Thymus (tissue), 11 donors: ENCODE measurements around the gene ZNF436. TPM values are rescaled to one million over a fixed set of nuclear protein-coding genes. Genes with fewer than 3 reads are reported as not detected.

ENCODE experiments used
- DNase-seq, 9 donors: peaks; one replicate each; pipeline ENCODE4 v3.0.0-alpha.2; 2013; ENCODE audit warnings: low spot score in 9 of 9, low read depth in 6 of 9, missing footprints in 1 of 9
- H3K27ac ChIP-seq, 2 donors: one replicate each; pipeline ENCODE4 v1.5.1; 2013; ENCODE audit warnings: control low read depth in 1 of 2, low read depth in 1 of 2, low read length in 1 of 2, mild to moderate bottlenecking in 1 of 2, moderate library complexity in 1 of 2
- H3K27me3 ChIP-seq, 2 donors: one replicate each; pipeline ENCODE4 v1.5.1; 2013; ENCODE audit warnings: low read length in 1 of 2; ENCODE audit not compliant: control insufficient read depth in 2 of 2, insufficient read depth in 1 of 2
- H3K36me3 ChIP-seq, 2 donors: one replicate each; pipeline ENCODE4 v1.5.1; 2013; ENCODE audit warnings: low read length in 1 of 2, mild to moderate bottlenecking in 1 of 2, moderate library complexity in 1 of 2; ENCODE audit not compliant: control insufficient read depth in 2 of 2, insufficient read depth in 2 of 2
- H3K4me1 ChIP-seq, 2 donors: one replicate each; pipeline ENCODE4 v1.5.1; 2013; ENCODE audit warnings: low read length in 2 of 2; ENCODE audit not compliant: control insufficient read depth in 2 of 2, insufficient read depth in 2 of 2
- H3K4me3 ChIP-seq, 2 donors: one replicate each; pipeline ENCODE4 v1.5.1; 2013; ENCODE audit warnings: low read length in 2 of 2, control low read depth in 1 of 2, mild to moderate bottlenecking in 1 of 2
- H3K9me3 ChIP-seq, 2 donors: one replicate each; pipeline ENCODE4 v1.5.1; 2013; ENCODE audit warnings: low read length in 1 of 2, mild to moderate bottlenecking in 1 of 2; ENCODE audit not compliant: control insufficient read depth in 2 of 2, insufficient read depth in 1 of 2
- WGBS: extraction: QIAGEN DNeasy Blood & Tissue Kit; methylation state at CpG from one replicate; pipeline ENCODE4 v1.1.7; 2013; 5-methylcytosine and 5-hydroxymethylcytosine counted together
- polyA plus RNA-seq: library from polyadenylated mRNA; stranded (reverse); fragments of 200-250 nt; gene quantifications from one replicate; pipeline ENCODE4 v1.2.3, GENCODE V29; 2013
- total RNA-seq: library from RNA; stranded (reverse); fragments of 120-200 nt; gene quantifications from one replicate; pipeline ENCODE4 v1.2.4, GENCODE V29; 2013
- donor health status: healthy.

The ZNF436 gene
- total and polyA plus RNA-seq, 2 donors: 6.6 to 11.4 TPM

DNA sequence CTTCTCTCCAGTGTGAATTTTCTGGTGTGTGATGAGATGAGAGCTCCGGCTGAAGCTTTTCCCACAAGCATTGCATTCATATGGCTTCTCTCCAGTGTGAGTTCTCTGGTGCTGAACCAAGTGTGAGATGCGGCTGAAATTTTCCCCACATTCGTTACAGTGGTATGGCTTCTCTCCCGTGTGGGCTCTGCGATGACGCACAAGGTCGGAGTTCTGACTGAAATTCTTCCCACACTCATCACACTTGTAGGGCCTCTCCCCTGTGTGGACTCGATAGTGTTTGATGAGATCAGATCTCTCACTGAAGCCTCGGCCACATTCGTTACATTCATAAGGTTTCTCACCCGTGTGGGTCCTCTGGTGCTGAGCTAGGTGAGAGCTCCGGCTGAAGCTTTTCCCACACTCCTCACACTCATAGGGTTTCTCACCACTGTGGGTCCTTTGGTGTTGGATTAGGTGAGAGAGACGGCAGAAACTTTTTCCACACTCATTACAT lies 7.4 kb downstream of the ZNF436 start:
- H3K27ac ChIP-seq: no peak overlapping the region
- WGBS: 98% methylated on average over 13 of the region's 13 CpGs
- peaks cover 15 to 45% of the 10 kb centered on the region in 2 donors for H3K9me3 ChIP-seq
- H3K27me3 ChIP-seq: no peaks in the 10 kb centered on the region
- H3K4me3 ChIP-seq: no peak overlapping the region
- H3K4me1 ChIP-seq: peaks cover 2 to 5% of the 10 kb centered on the region in 2 donors
- peaks cover 13 to 43% of the 10 kb centered on the region in 2 donors for H3K36me3 ChIP-seq
- DNase-seq: no peak

DNA sequence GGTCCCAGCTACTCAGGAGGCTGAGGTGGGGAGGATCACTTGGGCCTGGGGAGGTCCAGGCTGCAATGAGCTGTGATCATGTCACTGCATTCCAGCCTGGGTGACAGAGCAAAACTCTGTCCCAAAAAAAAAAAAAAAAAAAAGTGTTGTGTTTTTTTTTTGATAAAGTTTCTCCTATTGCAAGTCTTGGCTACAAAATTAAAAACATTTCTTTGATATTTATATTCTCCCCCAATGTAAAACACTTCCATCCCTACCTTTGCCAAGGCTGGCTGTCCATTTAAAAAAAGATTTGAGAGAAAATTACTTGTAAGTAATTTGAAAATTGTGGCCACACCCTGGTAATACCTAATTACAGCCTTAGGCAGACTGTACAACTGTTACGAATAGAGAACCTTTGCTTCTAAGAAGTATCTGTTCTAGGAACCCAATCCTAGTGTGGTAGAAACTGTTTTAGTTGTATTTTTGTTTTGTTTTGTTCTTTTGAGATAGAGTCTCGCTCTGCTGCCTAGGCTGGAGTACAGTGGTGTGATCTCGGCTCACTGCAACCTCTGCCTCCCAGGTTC lies 11.2 kb downstream of the ZNF436 start:
- H3K27ac ChIP-seq: no peak overlapping the region
- H3K27me3 ChIP-seq: no peaks in the 10 kb centered on the region
- WGBS: 96% methylated on average over 3 of the region's 3 CpGs
- peaks cover 14 to 24% of the 10 kb centered on the region in 2 donors for H3K9me3 ChIP-seq
- no peak overlapping the region for H3K4me3 ChIP-seq
- H3K4me1 ChIP-seq: no peaks in the 10 kb centered on the region
- DNase-seq: no peak
- peaks cover 13 to 27% of the 10 kb centered on the region in 2 donors for H3K36me3 ChIP-seq

DNA sequence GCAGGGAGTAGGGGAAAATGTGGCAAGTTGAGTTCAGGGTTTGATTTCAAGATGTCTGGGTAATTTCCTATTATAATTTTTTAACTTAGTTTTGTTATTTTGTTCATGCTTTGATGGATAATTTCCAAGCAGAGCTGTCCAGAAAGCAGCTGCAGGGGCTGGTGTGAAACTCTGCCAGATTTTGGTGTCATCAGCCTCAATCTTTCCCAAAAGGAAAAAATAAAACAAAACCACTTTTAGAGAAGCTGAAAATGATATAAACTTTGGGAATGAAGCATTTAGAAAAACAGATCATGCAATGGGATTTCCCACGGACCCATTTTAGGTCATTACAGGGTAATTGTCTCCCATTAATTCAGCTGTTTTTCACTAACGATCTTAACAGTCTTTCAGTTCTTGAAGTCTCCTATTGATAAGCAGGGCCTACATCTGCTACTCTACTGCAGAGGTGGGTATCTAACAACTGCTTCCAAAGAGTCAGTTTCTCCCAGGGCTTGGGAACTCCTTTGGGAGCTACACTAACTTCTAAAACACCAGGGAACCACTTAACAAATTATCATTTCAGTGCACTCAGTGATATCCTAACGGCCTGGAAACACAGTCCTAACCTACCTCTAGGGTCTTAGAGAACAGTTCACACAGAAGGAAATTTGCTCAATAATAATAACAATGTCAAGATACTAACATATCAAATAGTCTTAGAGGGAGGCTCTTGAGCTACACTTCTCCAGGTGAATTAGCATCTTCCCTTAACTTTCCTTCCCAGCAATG lies 12.3 kb downstream of the ZNF436 start:
- no peak for DNase-seq
- Histone ChIP-seq H3K27ac (peak overlapping the region in 1 of 2 donors; percentile 62), H3K9me3 (peaks cover 7 to 13% of the 10 kb centered on the region in 2 donors), H3K4me3 (no peak overlapping the region), H3K27me3 (no peaks in the 10 kb centered on the region), H3K4me1 (no peaks in the 10 kb centered on the region), H3K36me3 (peaks cover 5 to 17% of the 10 kb centered on the region in 2 donors)
- WGBS: 79% methylated on average over 3 of the region's 3 CpGs

DNA sequence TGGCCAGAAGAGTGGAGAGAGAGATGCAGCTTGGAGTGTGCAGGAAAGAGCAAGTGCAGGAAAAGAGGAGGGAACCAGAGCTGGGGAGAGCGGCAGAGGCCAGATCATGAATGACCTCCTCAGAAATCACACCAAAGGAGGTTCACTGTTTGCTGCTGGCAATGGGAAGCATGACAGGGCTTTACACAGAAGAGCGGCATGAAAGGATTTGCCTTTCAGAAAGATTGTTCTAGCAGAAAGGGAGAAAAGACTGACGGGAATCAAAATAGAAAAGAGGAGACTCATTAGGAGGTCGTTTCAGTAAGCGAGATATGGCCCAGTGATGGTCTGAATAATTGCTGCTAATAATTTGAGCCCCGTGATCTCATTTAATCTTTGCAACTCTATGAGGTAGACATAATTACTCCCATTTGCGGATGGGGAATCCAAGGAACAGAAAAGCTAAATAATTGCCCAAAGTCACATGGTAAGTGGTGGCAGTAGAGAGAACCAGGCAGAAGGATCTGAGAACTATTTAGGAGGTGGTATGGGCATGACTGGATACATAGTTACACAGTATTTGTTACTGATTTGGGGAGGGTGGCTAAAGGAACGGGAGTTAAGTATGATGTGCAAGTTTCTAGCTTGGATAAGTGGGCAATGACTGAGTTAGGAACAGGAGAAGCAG lies 13.0 kb downstream of the ZNF436 start:
- Histone ChIP-seq H3K9me3 (peaks cover 1 to 6% of the 10 kb centered on the region in 2 donors), H3K4me1 (no peaks in the 10 kb centered on the region), H3K4me3 (no peak overlapping the region), H3K27ac (peak overlapping the region in 1 of 2 donors; percentile 19), H3K27me3 (no peaks in the 10 kb centered on the region), H3K36me3 (peaks cover 0 to 10% of the 10 kb centered on the region in 2 donors)
- WGBS: 95% methylated on average over 8 of the region's 8 CpGs
- no peak for DNase-seq

DNA sequence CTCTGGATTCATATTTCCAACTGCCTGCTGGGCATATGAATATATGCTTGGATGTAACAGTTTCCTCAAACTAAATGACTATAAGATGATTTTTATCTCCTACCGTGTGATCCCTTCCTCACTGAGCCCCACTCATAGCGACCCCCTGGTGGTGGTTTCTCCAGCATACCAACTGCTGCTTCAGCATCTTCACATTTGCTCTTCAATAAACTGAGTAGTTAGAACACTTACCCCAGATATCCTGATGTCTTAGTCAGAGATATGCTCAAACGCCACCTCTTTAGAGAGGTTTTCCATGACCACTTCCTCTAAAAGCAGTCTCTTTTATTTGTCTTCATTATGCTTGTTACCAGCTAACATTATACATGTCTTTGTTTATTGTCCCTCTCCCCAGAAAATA lies 15.4 kb downstream of the ZNF436 start:
- H3K4me1 ChIP-seq: no peaks in the 10 kb centered on the region
- DNase-seq: no peak
- H3K9me3 ChIP-seq: no peaks in the 10 kb centered on the region
- no peak overlapping the region for H3K4me3 ChIP-seq
- no peaks in the 10 kb centered on the region for H3K36me3 ChIP-seq
- 56% methylated on average over 3 of the region's 3 CpGs for WGBS
- H3K27ac ChIP-seq: no peak overlapping the region
- H3K27me3 ChIP-seq: no peaks in the 10 kb centered on the region

DNA sequence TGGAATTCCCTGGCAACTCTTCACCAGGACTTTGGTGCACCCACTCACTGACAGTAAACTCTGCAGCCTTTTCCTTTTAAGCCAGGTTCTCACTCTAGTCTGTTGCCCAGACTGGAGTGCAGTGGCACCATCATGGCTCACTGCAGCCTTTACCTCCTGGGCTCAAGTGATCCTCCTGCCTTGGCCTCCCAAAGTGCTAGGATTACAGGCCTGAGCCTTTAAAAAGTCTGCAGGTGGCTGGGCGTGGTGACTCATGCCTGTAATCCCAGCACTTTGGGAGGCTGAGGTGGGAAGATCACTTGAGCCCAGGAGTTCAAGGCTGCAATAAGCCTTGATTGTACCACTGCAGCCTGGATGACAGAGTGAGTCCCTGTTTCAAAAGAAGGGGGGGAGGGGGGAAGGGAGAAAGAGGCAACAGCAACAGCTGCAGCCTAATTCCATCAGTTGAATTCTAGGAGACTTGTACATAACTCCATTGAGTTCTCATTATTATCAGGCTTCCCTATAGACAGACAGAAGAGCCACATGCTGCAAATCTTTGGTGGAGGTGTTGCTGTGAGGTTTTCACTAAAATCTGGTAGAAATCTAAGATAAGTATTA lies 17.4 kb downstream of the ZNF436 start:
- no peak for DNase-seq
- WGBS: 94% methylated on average over 1 of the region's 1 CpG
- no peak overlapping the region for H3K27ac ChIP-seq
- H3K36me3 ChIP-seq: no peaks in the 10 kb centered on the region
- H3K27me3 ChIP-seq: no peaks in the 10 kb centered on the region
- no peaks in the 10 kb centered on the region for H3K4me1 ChIP-seq
- H3K9me3 ChIP-seq: no peaks in the 10 kb centered on the region
- no peak overlapping the region for H3K4me3 ChIP-seq

DNA sequence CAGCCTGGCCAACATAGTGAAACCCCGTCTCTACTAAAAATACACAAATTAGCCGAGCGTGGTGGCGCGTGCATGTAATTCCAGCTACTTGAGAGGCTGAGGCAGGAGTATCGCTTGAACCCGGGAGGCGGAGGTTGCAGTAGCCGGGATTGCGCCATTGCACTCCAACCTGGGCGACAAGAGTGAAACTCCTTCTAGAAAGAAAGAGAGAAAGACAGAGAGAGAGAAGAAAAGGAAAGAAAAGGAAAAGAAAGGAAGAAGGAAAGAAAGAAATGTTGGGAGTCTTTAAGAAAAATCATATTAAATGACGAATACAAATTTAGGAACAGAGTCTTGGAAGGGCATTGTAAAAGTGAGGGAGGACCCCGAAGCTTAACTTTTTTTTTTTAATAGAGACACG lies 23.7 kb downstream of the ZNF436 start:
- Histone ChIP-seq H3K9me3 (no peaks in the 10 kb centered on the region), H3K36me3 (no peaks in the 10 kb centered on the region), H3K27ac (no peak overlapping the region), H3K4me1 (peaks cover 7% of the 10 kb centered on the region in 2 donors), H3K27me3 (no peaks in the 10 kb centered on the region), H3K4me3 (no peak overlapping the region)
- DNase-seq: no peak
- 99% methylated on average over 14 of the region's 14 CpGs for WGBS

DNA sequence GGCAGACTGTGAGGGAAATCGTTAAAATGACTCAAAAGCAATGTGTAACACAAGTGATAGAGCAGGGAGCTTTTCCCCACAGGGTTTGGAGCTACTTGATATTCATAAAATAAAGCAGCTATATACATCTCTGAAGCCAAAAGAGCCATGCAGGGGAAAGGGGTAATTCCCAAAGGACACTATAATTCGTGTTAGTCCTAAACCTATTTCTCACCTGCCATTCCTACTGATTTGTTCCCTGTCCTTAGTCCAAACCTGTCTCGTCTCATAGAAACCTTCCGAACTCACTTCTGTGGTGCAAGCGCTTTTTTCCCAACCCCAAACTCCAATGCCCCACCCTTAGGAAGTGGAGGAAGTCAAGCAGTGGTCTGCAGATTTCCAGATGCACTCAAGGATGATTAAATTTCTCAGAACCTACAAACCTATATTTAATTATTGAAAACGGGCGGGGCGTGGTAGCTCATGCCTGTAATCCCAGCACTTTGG lies 24.6 kb downstream of the ZNF436 start:
- peaks cover 7% of the 10 kb centered on the region in 2 donors for H3K4me1 ChIP-seq
- H3K27ac ChIP-seq: peak overlapping the region; percentile 78 to 89
- H3K9me3 ChIP-seq: no peaks in the 10 kb centered on the region
- peak overlapping the region; percentile 77 to 83 for H3K4me3 ChIP-seq
- peaks cover 0 to 4% of the 10 kb centered on the region in 2 donors for H3K36me3 ChIP-seq
- WGBS: 71% methylated on average over 8 of the region's 8 CpGs
- DNase-seq: no peak
- H3K27me3 ChIP-seq: no peaks in the 10 kb centered on the region
